PFSK-1 (cell line): ENCODE data around the gene FAM219B.

Experiments
- POLR2AphosphoS5 ChIP-seq: IDR thresholded peaks from 2 replicates; pipeline ENCODE4 v1.6.1; 2012; ENCODE audit warnings: low read depth, mild to moderate bottlenecking, control low read depth, low read length, moderate library complexity
- TAF1 ChIP-seq: IDR thresholded peaks from 2 replicates; pipeline ENCODE4 v1.6.1; 2012; ENCODE audit warnings: low read length, control low read depth, borderline replicate concordance; ENCODE audit not compliant: insufficient read depth

DNA sequence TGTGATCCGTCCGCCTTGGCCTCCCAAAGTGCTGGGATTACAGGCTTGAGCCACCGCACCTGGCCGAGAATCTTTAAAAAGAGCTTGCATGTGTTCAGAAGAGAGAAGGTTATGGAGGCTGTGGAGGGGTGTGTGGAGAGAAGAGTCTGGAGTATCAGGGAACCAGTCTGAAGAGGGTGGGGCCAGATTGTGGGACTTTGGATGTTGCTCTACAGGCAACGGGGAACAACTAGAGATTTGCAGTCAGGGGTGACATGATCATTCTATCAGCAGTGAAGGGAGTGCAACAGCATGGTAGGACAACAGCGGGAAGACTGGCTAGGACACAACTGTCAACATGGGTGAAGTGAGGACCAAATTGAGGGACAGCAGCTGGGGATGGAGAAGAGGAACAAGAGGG, 42.4 kb downstream of the FAM219B start:
- no peak for TF ChIP-seq POLR2AphosphoS5
- no peak for TF ChIP-seq TAF1
